Adrenal gland (tissue), 19 donors: Measurements from ENCODE around the gene DRG2. TPM values are rescaled to one million over a fixed set of nuclear protein-coding genes. Genes with fewer than 3 reads are reported as not detected.

Source experiments
- DNase-seq, 7 donors: peaks; one replicate each; pipeline ENCODE4 v3.0.0-alpha.2; 2019 to 2020
- H3K27ac ChIP-seq, 5 donors: fragments of 200-600 bp; sonication (generic) in 4 of 5; 1 replicate in 3 of 5; 2 replicates in 2 of 5; pipeline versions ENCODE4 v1.5.1 to v1.8.0; 2016 to 2020; ENCODE audit warnings: mild to moderate bottlenecking in 1 of 5
- H3K27me3 ChIP-seq: fragments of 200-600 bp; 2 replicates; pipeline ENCODE4 v1.8.0; 2021
- H3K36me3 ChIP-seq, 2 donors: fragments of 200-600 bp; replicated peaks in 1 of 2; 1 replicate in 1 of 2; 2 replicates in 1 of 2; pipeline versions ENCODE4 v1.5.1 to v1.8.0; 2018 to 2022
- H3K4me1 ChIP-seq, 2 donors: fragments of 200-600 bp; replicated peaks in 1 of 2; 1 replicate in 1 of 2; 2 replicates in 1 of 2; pipeline versions ENCODE4 v1.5.1 to v1.8.0; 2018 to 2021
- H3K4me3 ChIP-seq, 4 donors: fragments of 200-600 bp; sonication (generic) in 3 of 4; one replicate each; pipeline ENCODE4 v1.5.1; 2016 to 2018
- H3K9me3 ChIP-seq, 3 donors: fragments of 200-600 bp; sonication (generic) in 1 of 3; replicated peaks in 1 of 3; 1 replicate in 2 of 3; 2 replicates in 1 of 3; pipeline versions ENCODE4 v1.5.1 to v1.8.0; 2016 to 2021
- CTCF ChIP-seq, 6 experiments: fragments of 450-650 bp in 4 of 6; fragments of 200-600 bp in 2 of 6; sonication (generic) in 1 of 6; IDR thresholded peaks; 1 replicate in 5 of 6; 2 replicates in 1 of 6; pipeline versions ENCODE4 v1.5.1 to v1.8.0; 2016 to 2021; ENCODE audit warnings: antibody characterized with exemption in 6 of 6, mild to moderate bottlenecking in 2 of 6, moderate library complexity in 1 of 6
- POLR2A ChIP-seq, 2 donors: fragments of 450-650 bp; IDR thresholded peaks; one replicate each; pipeline ENCODE4 v1.6.1; 2017; ENCODE audit warnings: antibody characterized with exemption in 2 of 2, mild to moderate bottlenecking in 2 of 2, moderate library complexity in 1 of 2
- WGBS, 4 donors: extraction: QIAGEN DNeasy Blood & Tissue Kit in 2 of 4; methylation state at CpG; one replicate each; pipeline versions ENCODE4 v1.1.5 to v1.1.7; 2013 to 2017; 5-methylcytosine and 5-hydroxymethylcytosine counted together
- intact Hi-C, 2 donors: fragments of 100-400 bp; cut with DNase I; formaldehyde crosslinking; loops; one replicate each; pipeline versions ENCODE4 v1.14.1 to v1.15.0; 2022 to 2023
- long read RNA-seq, 10 donors: library from polyadenylated mRNA in 3 of 10; unstranded in 2 of 10; stranded (forward) in 1 of 10; transcript quantifications; one replicate each; pipeline ENCODE4 v2.0.0 and lab custom pipeline, GENCODE V29; 2021 to 2026
- polyA plus RNA-seq, 3 donors: library from polyadenylated mRNA; stranded (reverse); fragments of 200-250 nt in 2 of 3; fragments of 350-450 nt in 1 of 3; fragmentation: Illumina TruSeq in 1 of 3; extraction: RNeasy Lipid Tissue Mini Kit (QIAGEN cat#74804) in 1 of 3; gene quantifications; one replicate each; pipeline ENCODE4 v1.2.3, GENCODE V29; 2013 to 2014
- total RNA-seq, 9 donors: library from RNA; depleted of rRNA in 4 of 9; stranded (reverse); fragments of >200 nt in 4 of 9; fragments of 120-200 nt in 1 of 9; fragmentation: NEBNext Ultra II Directional in 1 of 9; extraction: Animal tissue kit (Norgen Biotek cat#: 25700) in 1 of 9; gene quantifications; one replicate each; pipeline versions ENCODE4 v1.1.0 to v1.2.4, GENCODE V29; 2013 to 2023
- donor health status: healthy with polysubstance abuse.
- donor health status: Bipolar disorder and iron deficiency.
- donor health status: DM: yes; HTN: yes; CAD: no.
- donor health status: DM: no; HTN: no; CAD: no.
- donor health status: DM: no; HTN: no; CAD: no.
- donor health status: DM: yes; HTN: yes; CAD: no.

Gene DRG2
- 10 to 100 TPM; 34.9 to 81.4 (median 41.2) TPM for total RNA-seq
- polyA plus RNA-seq: 10 to 100 TPM; 17.1 to 97.1 (median 69.0) TPM
- long read RNA-seq, donor 1, transcript DRG2-201 (13 exons, 1,964 nt): major isoform, 10 of 19 reads
- long read RNA-seq, donor 1, partial matches to known transcripts: 7 of 19 reads
- long read RNA-seq, donor 1, other reads (novel, unspliced or antisense): 0 of 19 reads
- long read RNA-seq, donor 2, transcript DRG2-201 (13 exons, 1,964 nt): major isoform, 8 of 9 reads
- long read RNA-seq, donor 2, partial matches to known transcripts: 0 of 9 reads
- long read RNA-seq, donor 2, other reads (novel, unspliced or antisense): 0 of 9 reads
- long read RNA-seq, donor 3, transcript DRG2-201 (13 exons, 1,964 nt): major isoform, 5 of 5 reads
- long read RNA-seq, donor 3, partial matches to known transcripts: 0 of 5 reads
- long read RNA-seq, donor 3, other reads (novel, unspliced or antisense): 0 of 5 reads
- long read RNA-seq, donor 4, transcript DRG2-201 (13 exons, 1,964 nt): major isoform, 27 of 36 reads
- long read RNA-seq, donor 4, partial matches to known transcripts: 3 of 36 reads
- long read RNA-seq, donor 4, other reads (novel, unspliced or antisense): 4 of 36 reads
- long read RNA-seq, donor 5, transcript DRG2-201 (13 exons, 1,964 nt): major isoform, 66 of 87 reads
- long read RNA-seq, donor 5, partial matches to known transcripts: 6 of 87 reads
- long read RNA-seq, donor 5, other reads (novel, unspliced or antisense): 11 of 87 reads
- long read RNA-seq, donor 6, transcript DRG2-201 (13 exons, 1,964 nt): major isoform, 15 of 25 reads
- long read RNA-seq, donor 6, partial matches to known transcripts: 4 of 25 reads
- long read RNA-seq, donor 6, other reads (novel, unspliced or antisense): 5 of 25 reads
- long read RNA-seq, donor 7, partial matches to known transcripts: 0 of 6 reads
- long read RNA-seq, donor 7, other reads (novel, unspliced or antisense): 0 of 6 reads
- long read RNA-seq, donor 8, transcript DRG2-201 (13 exons, 1,964 nt): major isoform, 12 of 14 reads
- long read RNA-seq, donor 8, partial matches to known transcripts: 0 of 14 reads
- long read RNA-seq, donor 8, other reads (novel, unspliced or antisense): 0 of 14 reads
- long read RNA-seq, donor 9, transcript DRG2-201 (13 exons, 1,964 nt): major isoform, 5 of 6 reads
- long read RNA-seq, donor 9, partial matches to known transcripts: 0 of 6 reads
- long read RNA-seq, donor 9, other reads (novel, unspliced or antisense): 0 of 6 reads
- long read RNA-seq, donor 10, partial matches to known transcripts: 0 of 3 reads
- long read RNA-seq, donor 10, other reads (novel, unspliced or antisense): 0 of 3 reads

- TF ChIP-seq POLR2A (IDR thresholded peaks at IDR 0.05) (peak; percentile 64 to 69), CTCF (IDR thresholded peaks at IDR 0.05) (peak in 1 of 6 experiments; percentile 21)
- DNase-seq: peak; percentile 89 to 96 (median 94)
- Histone ChIP-seq H3K4me3 (peak within 1 kb of the TSS; percentile 52 to 98 (median 67)), H3K36me3 (peaks cover 0 to 3% of the 10 kb centered on the region in 2 donors), H3K4me1 (peaks cover 6 to 14% of the 10 kb centered on the region in 2 donors), H3K27me3 (no peaks in the 10 kb centered on the region), H3K27ac (peak within 1 kb of the TSS in 4 of 5 donors; percentile 17 to 77 (median 64)), H3K9me3 (no peaks in the 10 kb centered on the region)
- intact Hi-C loops: no loop called here
- WGBS, 4 donors: 0 to 1% (median 1%) methylated on average over 12 to 52 of the region's 52 CpGs
Observed at GRCh38 chr17:18087610-18088491, at the start of gene DRG2. TSS of gene DRG2 (plus strand) at chr17:18087948. CDS start at chr17:18088024, 76 bp downstream.

- no peak for TF ChIP-seq POLR2A (IDR thresholded peaks at IDR 0.05)
- TF ChIP-seq CTCF (IDR thresholded peaks at IDR 0.05): no peak
- H3K36me3 ChIP-seq: no peaks in the 10 kb centered on the region
- no peaks in the 10 kb centered on the region for H3K27me3 ChIP-seq
- 4 to 9% (median 6%) methylated on average over 11 to 13 of the region's 13 CpGs for WGBS, 4 donors
- intact Hi-C loops: loop anchor here (5.0 to 10.0 kb wide), 5 partner anchors 53 to 356 kb away; partner anchors contain the start of gene RAI1 (in 2 of the 2)
- peaks cover 23 to 45% of the 10 kb centered on the region in 2 donors for H3K4me1 ChIP-seq
- H3K9me3 ChIP-seq: no peaks in the 10 kb centered on the region
- H3K4me3 ChIP-seq: peak overlapping the region in 3 of 4 donors; percentile 38 to 98 (median 57)
- no peak for DNase-seq
- H3K27ac ChIP-seq: peak overlapping the region in 3 of 5 donors; percentile 55 to 80 (median 72)
Observed at GRCh38 chr17:18038149-18038850, 49.4 kb upstream of the DRG2 start.

GRCh38 chr17:18038861-18039534, 48.8 kb upstream of the DRG2 start, which contains the start of the genes ATPAF2 and GID4:
TSS of gene ATPAF2 (minus strand) at chr17:18039168. CDS start at chr17:18039013, 155 bp downstream.
TSS of gene GID4 (plus strand) at chr17:18039408. CDS start at chr17:18039465, 57 bp downstream.
- H3K4me3 ChIP-seq: peak within 1 kb of the TSS; percentile 43 to 98 (median 56)
- TF ChIP-seq CTCF (IDR thresholded peaks at IDR 0.05) (no peak), POLR2A (IDR thresholded peaks at IDR 0.05) (peak in 1 of 2 donors; percentile 61)
- no peaks in the 10 kb centered on the region for H3K27me3 ChIP-seq
- H3K9me3 ChIP-seq: no peaks in the 10 kb centered on the region
- intact Hi-C loops: loop anchor here (5.0 to 10.0 kb wide), 5 partner anchors 54 to 357 kb away; partner anchors contain the start of gene RAI1 (in 2 of the 2)
- 0 to 1% (median 0%) methylated on average over 12 to 67 of the region's 67 CpGs for whole genome bisulfite sequencing, 4 donors
- DNase-seq: peak; percentile 99 to 100 (median 100)
- H3K4me1 ChIP-seq: peaks cover 27 to 52% of the 10 kb centered on the region in 2 donors
- H3K27ac ChIP-seq: peak within 1 kb of the TSS in 3 of 5 donors; percentile 55 to 82 (median 72)
- no peaks in the 10 kb centered on the region for H3K36me3 ChIP-seq
